SH-SY5Y (cell line): Measurements from ENCODE around the gene TEPSIN.

Experiments used
- GATA2 ChIP-seq: IDR thresholded peaks from 2 replicates; pipeline ENCODE4 v1.6.1; 2011; ENCODE audit warnings: mild to moderate bottlenecking, low read depth, low read length
- GATA3 ChIP-seq: IDR thresholded peaks from 2 replicates; pipeline ENCODE4 v1.6.1; 2011; ENCODE audit warnings: low read depth, mild to moderate bottlenecking, low read length, moderate library complexity

TEPSIN gene

DNA sequence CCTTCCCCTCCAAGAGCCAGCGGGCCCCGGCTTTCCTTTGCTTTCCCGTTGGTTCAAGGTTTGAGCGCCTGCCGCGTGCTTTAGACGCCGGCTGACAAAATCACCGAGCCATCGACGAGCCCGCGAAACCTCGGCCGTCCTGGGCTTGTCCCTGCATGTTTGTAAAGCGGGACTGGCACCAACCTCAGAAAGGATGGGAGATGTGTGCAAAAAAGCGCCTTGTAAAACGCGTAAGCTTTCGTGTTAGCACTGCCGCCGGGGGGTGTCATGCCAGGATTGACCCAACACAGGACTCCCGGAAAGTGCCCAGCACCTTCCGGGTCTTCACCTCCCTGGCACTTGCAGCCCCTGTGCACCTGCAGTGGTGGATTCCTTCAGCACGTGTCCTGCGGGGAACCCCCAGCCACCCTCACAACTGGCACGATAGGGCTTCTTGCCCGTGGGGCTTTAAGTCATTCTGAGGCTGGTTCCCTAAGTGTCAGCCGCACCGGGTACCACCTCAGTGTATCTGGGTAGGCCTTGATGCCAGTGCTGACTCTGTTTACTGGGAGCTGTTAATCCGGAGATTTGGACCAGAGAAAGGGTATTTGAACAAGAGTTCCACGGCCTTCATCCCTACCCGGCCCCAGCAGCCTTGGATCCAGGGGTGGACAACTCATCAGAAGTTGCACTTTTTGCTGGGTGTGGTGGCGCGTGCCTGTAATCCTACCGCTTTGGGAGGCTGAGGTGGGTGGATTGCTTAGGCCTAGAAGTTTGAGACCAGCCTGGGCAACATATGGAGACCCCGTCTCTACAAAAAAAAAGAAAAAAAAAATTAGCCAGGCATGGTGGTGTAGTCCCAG is 1.1 kb upstream of the TEPSIN start:
- TF ChIP-seq GATA2 (no peak), GATA3 (no peak)

DNA sequence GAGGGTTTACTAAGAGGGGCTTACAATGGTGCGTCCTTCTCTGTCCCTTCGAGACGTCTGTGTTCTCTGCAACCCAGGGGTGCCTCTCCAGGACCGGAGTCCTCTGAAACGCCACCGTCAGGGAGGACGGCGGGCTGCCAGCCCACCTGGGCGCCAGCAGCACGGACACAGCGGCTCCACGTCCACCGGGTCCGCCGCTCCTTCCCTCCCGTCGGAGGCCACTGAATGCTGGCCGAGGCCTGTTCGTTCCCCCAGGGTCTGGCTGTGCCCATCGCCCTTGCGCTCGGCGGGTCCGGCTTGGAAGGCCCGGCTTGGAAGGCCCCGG is 403 bp downstream of the TEPSIN start:
- TF ChIP-seq GATA3, result no peak
- TF ChIP-seq GATA2, result no peak

DNA sequence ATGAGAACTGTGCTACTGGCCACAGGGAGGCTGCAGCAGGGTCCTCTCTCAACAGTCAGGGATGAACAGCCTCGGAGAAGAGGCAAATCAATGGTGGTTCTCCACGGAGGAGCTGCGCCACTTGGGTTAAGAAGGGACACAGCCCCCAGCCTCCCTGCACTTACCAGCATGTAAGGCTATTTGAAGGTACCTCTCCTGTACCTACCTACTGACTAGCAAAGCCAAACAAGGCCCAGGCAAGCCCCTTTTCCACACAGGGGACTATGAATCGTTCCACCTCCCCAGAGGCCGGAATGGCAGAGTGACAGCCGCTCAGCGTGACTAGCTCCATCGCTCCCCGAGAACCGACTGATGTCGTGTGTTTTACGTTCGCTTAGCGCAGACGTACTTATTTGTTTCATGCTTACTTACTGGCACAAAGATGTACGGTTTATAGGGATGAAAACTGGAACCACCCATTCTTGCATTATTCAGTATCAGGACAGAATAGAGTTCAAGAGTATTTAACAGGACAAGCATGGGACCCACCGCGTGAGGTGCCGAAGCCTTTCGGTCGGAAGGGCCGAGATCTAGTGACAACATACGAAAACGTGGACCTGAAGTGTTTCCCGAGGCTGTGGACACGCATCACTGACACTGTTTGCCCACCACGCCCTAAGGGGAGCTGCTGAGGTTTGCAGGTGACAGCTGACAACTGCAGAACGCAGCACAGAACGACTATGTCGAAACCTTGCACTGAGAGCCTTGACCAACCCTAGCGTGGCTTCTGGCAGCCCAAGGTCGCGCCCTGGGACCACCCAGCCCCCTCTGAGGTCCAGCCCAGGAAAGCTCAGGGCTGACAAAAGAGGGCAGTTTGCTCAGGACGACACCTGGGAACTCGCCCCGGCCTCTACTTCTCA is 1.0 kb downstream of the TEPSIN start:
- TF ChIP-seq GATA2 (no peak), GATA3 (no peak)

DNA sequence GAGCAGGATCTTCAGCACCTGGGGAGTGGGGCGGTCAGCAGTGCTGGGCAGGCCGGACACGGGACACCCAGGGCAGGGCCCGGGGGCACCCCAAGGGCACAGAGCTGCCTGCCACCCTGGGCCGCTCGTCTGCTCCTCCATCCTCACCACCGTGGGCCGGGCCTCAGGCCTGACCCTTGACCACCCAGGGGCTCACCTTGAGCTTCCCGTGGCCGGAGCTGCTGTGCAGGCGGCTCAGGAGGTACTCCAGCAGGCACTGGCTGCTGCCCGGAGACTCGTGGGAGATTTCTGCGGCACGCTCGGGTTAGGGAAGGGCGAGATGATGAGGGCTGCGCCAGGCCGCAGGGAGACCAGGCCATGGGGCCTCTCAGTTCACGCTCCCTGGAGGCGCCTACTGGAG is 2.1 kb downstream of the TEPSIN start:
- TF ChIP-seq GATA3 (no peak), GATA2 (no peak)

DNA sequence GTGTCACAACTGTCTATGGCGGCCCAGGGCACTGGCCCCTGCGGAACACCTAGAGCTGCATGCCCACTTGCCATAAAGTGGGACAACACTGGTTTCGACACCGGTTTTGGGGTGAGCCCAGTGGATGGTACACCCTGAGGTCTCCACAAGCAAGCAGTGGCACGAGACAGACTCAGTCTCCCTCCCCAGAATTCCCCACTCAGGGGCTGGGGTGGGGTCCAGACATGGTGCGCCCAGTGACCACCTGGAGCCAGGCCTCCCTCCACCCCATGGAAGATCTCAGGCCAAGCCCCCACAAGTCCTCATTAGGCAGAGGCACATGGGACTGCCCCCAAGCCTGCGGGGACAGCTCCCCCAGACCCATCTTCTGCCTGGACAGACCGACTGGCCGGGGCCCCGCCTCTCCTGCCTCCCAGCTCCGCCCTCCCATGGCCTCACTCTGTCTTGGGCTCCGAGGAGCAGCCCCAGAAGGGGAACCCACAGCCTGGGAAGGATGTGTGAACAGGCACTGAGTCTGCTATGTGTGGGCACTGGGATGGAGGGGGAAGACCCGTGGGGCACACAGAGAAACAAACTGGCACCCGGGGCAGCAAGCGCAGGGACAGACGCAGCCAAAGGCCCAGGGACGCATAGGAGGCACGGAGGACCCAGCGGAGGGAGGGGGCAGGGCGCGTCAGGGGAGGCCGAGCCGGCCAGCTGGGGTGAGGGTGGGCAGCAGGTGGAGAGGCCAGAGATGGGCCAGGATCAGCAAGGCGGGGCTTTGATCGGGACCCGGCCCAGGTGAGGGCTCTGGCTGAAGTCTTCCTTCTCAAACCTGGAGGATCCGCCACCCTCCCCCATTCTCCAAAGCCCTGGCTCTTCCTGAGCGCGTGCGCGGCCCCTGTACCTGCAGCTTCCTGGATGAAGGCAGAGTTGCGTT is 2.8 kb downstream of the TEPSIN start:
- TF ChIP-seq GATA2, result no peak
- no peak for TF ChIP-seq GATA3

DNA sequence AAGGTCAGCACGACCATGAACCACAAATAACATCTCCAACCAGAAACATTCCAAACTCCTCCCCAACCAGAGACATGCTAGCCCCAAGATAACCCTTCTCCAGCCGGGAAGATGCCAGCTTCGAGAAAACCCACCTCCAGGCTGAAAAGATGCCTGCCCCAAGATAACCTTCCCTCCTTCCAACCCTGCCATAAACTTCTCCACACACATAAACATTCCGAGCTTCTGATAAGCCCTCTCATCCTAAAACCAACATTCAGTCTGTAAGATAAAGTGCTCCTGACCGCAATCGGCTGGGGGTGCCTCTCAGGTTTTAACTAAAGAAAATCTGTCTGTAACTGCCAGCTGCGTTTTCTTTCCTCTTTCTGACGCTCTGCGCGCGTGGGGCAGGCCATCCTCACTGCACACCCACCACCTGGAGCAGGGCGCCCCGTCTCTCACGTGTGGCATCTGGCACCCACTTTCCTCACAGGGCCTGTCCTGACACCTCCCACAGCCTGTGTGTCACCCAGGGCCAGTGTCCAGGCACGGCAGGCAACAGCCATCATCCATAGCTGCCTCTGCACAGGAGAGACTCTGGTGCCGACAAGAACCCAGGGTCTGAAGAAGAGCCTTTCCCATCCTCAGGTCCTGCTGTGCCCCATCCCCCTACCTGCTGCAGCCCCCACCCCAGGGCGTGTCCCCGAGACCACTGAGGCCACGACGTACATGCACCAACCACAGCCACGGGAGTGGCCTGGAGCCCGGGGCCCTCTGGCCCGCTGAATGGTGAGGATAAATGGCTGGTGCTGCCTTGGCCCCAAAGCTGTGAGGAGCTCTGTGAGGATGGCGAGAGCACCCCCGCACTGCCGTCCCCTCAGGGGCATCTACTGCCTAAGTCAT is 3.7 kb downstream of the TEPSIN start:
- TF ChIP-seq GATA3 (no peak), GATA2 (no peak)

DNA sequence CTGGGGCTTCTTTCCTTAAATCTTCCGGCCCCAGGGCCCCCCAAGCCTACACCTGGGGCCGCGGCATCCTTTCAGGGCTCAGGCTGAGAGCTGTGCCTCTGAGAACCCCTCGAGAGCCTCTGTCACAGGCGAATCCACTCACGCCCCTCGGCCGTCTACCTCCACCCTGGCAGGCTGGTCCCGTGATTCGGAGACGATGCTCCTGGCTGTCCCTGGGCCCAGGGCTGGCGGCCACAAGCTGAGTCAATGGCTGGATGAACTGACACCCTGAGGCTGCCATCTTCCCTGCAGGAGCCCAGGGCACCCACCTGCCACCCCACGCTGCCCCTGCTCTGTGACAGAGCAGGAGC is 4.4 kb downstream of the TEPSIN start:
- TF ChIP-seq GATA3 (no peak), GATA2 (no peak)

DNA sequence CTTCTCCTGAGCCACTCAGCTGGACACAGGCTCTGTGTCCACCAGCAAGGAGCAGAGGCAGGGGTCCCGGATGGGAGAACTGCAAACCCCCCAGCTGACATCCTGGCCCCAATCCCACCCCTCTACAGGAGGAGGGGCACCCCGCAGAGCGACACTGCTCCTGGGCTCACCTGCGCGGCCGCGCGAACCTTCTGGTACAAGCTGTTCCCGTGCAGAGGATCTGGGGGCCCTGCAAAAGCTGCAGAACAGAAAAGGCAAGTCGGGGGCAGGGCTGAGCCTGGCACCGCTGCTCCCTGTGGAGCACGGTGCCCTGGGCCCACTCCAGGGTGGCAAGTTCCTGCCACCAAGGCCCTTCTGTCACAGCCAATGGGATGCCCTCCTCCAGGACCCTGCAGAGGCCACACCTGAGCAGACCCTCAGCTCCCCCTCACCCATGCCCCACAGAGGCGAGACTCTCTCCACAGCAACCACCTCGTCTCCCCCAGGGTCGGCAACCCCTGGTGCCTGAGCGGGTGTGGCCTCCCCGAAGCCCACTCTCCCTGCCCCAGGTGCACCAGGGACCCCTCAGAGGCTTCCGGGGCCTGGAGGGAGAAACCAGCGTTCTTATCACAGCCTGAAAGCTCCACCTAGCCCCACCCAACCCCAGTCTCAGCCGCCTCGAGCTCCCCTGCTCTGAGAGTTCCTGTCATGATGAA is 4.9 kb downstream of the TEPSIN start:
- TF ChIP-seq GATA3, result no peak
- TF ChIP-seq GATA2, result no peak

DNA sequence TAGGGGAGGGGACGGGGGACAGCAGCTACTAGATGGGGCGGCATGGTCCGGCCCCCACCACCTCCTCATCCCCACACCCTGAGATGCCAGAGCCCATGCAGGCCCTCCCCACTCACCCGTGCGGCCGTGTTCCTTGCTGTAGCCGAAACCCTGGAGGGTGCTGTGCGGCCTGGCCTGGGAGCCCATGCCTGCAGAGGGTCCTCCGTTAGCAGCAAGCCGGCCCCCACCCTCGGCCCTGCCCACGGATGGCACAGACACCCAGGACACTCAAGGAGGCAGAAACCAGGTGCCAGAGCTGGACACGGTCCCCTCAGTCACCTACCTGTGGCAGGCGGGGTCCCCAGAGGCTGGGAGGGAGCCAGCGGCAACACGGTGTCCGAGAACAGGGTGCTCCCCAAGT is 5.5 kb downstream of the TEPSIN start:
- no peak for TF ChIP-seq GATA2

DNA sequence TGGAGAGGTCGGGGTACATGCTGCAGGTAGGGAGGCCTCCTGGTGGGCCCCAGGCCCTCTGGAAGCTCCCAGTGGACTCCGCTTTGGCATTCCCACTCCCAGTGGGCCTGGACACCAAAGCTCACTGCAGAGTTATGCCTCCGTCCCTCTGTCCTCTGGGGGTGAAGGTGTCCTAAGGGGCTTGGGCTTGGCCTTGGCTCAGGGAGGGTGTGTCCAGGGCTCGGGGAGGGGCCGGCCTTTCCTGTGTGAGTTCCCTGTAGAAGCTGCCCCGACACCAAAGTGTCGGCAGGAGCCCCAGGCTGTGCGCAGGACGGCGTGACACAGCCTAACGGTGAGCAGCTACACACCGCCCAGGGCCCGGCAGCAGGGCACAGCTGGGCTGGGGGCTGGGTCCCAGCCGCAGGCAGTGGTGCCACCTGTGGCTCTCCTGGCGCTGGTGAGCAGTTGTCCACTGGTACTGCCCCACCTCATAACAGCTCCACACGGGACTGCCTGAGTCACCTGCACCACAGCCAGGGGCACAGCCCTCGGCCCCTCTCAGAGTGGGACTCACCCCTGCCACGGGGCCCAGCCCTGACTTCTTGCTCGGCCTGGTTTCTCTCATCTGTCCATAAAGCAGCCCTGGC is 6.1 kb downstream of the TEPSIN start:
- TF ChIP-seq GATA2, result no peak

DNA sequence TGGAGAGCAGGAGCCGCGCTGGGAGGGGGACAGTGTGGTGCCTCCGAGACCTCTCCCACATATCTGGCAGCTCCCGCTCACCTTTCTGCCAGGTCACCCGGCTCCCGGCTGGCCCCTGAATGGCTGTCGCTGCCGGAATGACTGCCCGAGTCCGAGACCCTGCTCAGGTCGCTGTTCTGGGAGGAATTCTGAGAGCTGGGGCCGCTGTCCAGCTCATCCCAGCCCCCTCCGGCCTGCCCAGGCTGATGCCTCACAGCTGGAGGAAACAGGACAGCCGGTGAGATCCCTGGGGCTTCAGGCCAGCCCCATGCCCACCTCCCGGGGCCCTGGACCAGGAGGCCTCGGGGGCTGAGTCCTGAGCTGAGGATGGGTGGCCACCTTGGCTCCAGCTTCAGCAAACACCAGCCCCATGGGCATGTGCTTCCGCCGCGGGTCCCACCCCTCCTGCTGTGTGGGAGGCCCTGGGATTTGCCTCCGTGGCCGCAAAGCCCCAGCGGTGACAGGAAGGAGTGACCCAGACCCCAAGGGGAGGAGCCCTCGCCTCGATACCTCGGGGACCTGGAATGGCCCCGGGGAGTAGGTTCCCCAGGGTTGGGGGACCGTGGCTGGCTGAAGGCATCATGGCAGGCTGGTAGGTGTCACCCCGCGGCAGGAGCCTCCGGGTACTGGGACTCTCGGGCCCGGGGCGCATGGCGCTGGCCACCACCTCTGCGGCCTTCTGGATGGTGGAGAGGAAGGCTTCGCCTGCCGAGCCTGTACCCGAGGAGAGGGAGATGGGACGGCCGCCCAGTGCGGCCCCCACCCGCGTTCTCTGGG is 6.9 kb downstream of the TEPSIN start:
- TF ChIP-seq GATA3 (no peak), GATA2 (no peak)

DNA sequence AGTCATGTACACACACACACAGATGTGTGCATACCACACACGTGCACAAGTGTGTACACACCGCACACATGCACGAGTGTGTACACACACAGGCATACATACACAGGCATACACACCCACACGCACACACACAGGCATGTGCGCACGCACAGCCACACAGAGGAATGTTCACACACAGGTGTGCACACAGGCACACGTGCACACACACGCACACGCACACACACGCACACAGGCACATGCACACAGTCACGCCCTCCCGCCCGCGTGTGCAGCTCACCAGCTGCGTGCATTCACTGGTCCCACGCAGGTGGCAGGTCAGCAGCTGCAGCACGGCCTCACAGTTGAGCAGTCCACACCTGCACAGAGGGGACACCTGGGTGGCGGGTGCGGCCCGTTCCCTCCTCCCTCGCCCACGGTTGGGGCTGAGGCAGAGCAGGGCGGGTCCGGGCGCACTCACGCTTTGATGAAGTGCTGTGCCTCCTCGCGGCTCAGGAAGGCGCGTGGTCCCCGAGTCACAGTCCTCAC is 7.7 kb downstream of the TEPSIN start:
- TF ChIP-seq GATA3 (no peak), GATA2 (no peak)
